Tibial nerve (tissue), 3 donors: ENCODE results near the gene YAF2.

ENCODE experiments used
- CTCF ChIP-seq, 5 experiments: fragments of 200-600 bp in 3 of 5; fragments of 450-650 bp in 2 of 5; sonication (generic) in 3 of 5; IDR thresholded peaks; one replicate each; pipeline ENCODE4 v1.5.1; 2016 to 2019; ENCODE audit warnings: antibody characterized with exemption in 5 of 5, mild to moderate bottlenecking in 3 of 5, moderate library complexity in 2 of 5
- POLR2A ChIP-seq, 2 donors: fragments of 450-650 bp; IDR thresholded peaks; one replicate each; pipeline ENCODE4 v1.6.1; 2017; ENCODE audit warnings: antibody characterized with exemption in 2 of 2, mild to moderate bottlenecking in 2 of 2, moderate library complexity in 2 of 2

DNA sequence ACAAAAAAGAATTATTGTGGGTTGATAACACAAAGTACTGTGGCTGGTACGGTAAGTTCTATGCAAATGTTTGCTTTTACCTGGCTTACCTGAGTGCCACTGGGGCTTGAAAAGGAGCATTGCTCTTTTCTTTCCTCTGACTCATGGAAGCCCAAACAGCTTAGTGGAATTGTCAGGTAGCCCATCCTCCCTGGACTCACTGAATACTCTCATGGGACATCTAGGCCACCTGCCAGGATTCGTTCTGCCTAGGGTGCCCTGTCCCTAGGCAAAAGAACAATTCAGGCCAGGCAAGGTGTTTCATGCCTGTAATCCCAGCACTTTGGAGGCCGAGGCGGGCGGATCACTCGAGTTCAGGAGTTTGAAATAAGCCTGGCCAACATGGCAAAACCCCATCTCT, 22.5 kb upstream of the YAF2 start:
- no peak for TF ChIP-seq CTCF (IDR thresholded peaks at IDR 0.05)
- no peak for TF ChIP-seq POLR2A (IDR thresholded peaks at IDR 0.05)
